HEK293 (cell line): ENCODE data around the gene ZNF18.
"Not testable (repeated sequence)": the region's sequence is repeated elsewhere in the genome, so short reads cannot be mapped to it uniquely, and the experiment has no call there.

Experiments
- ZNF362 ChIP-seq: fragments of 450-650 bp; formaldehyde crosslinking; IDR thresholded peaks from 2 replicates; pipeline ENCODE4 v1.5.1; 2016; ENCODE audit warnings: missing biosample characterization, missing genetic modification characterization
- TF ChIP-seq, protein P1 (sequence below): fragments of 450-650 bp; formaldehyde crosslinking; IDR thresholded peaks from 2 replicates; pipeline ENCODE4 v1.5.1; 2016; ENCODE audit warnings: missing biosample characterization, missing genetic modification characterization

GRCh38 chr17:11943086-11943485 is 54.2 kb downstream of the ZNF18 start:
- TF ChIP-seq, protein P1, sequence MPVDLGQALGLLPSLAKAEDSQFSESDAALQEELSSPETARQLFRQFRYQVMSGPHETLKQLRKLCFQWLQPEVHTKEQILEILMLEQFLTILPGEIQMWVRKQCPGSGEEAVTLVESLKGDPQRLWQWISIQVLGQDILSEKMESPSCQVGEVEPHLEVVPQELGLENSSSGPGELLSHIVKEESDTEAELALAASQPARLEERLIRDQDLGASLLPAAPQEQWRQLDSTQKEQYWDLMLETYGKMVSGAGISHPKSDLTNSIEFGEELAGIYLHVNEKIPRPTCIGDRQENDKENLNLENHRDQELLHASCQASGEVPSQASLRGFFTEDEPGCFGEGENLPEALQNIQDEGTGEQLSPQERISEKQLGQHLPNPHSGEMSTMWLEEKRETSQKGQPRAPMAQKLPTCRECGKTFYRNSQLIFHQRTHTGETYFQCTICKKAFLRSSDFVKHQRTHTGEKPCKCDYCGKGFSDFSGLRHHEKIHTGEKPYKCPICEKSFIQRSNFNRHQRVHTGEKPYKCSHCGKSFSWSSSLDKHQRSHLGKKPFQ (tag by site-specific recombination): not testable (repeated sequence)
- not testable (repeated sequence) for TF ChIP-seq ZNF362 (tag by site-specific recombination)
